H1 (cell line): ENCODE data around the gene EEPD1. TPM values are rescaled to one million over a fixed set of nuclear protein-coding genes. Genes with fewer than 3 reads are reported as not detected.

Experiments
- CTCF ChIA-PET: fragments of 300-600 bp; sonication (Branson Sonifier 250); formaldehyde crosslinking; loops from one replicate; lab custom pipeline; 2021; ENCODE audit not compliant: partially characterized antibody; lab: Charles Lee
- POLR2A ChIA-PET: fragments of 300-600 bp; sonication (Branson Sonifier 250); formaldehyde crosslinking; loops from one replicate; lab custom pipeline; 2021; ENCODE audit warnings: inconsistent platforms; ENCODE audit not compliant: partially characterized antibody; lab: Charles Lee
- DNase-seq, 2 experiments: peaks; one replicate each; pipeline versions ENCODE4 v3.0.0 to v3.0.0-alpha.2; 2010 to 2022; ENCODE audit warnings: low spot score in 2 of 2, low read depth in 1 of 2, mixed read lengths in 1 of 2
- FAIRE-seq: peaks from 2 replicates; lab custom pipeline; 2011; peaks lifted over from hg19 to GRCh38; lab: Jason Lieb, UNC
- H2AFZ ChIP-seq: 2 replicates; pipeline ENCODE4 v1.8.1; 2012; ENCODE audit warnings: low read length, inconsistent platforms
- H2AK5ac ChIP-seq: 2 replicates; pipeline ENCODE4 v1.6.1; 2013; ENCODE audit warnings: low read depth, low read length
- H2BK120ac ChIP-seq: replicated peaks from 2 replicates; pipeline ENCODE3; 2013; ENCODE audit warnings: low read depth, low read length, inconsistent platforms
- H2BK12ac ChIP-seq: 2 replicates; pipeline ENCODE4 v1.6.1; 2013; ENCODE audit warnings: low read depth, low read length
- H2BK15ac ChIP-seq: 2 replicates; pipeline ENCODE4 v1.6.1; 2013; ENCODE audit warnings: low read length
- H2BK20ac ChIP-seq: 2 replicates; pipeline ENCODE4 v1.6.1; 2013; ENCODE audit warnings: low read length
- H2BK5ac ChIP-seq: 2 replicates; pipeline ENCODE4 v1.6.1; 2013; ENCODE audit warnings: low read depth, low read length
- H3K14ac ChIP-seq: 2 replicates; pipeline ENCODE4 v1.6.1; 2013; ENCODE audit warnings: inconsistent platforms; ENCODE audit not compliant: insufficient read length
- H3K18ac ChIP-seq: 2 replicates; pipeline ENCODE4 v1.6.1; 2013; ENCODE audit warnings: low read length; ENCODE audit errors: extremely low read depth
- H3K23ac ChIP-seq: 2 replicates; pipeline ENCODE4 v1.6.1; 2013; ENCODE audit warnings: inconsistent platforms; ENCODE audit not compliant: insufficient read length
- H3K23me2 ChIP-seq: 2 replicates; pipeline ENCODE4 v1.6.1; 2013; ENCODE audit warnings: low read depth, low read length
- H3K27ac ChIP-seq: 2 replicates; pipeline ENCODE4 v1.6.1; 2011; ENCODE audit warnings: low read depth, low read length, inconsistent platforms
- H3K27me3 ChIP-seq, 4 experiments: replicated peaks in 1 of 4; 1 replicate in 1 of 4; 2 replicates in 3 of 4; pipeline versions ENCODE4 v1.6.1 to v1.8.1; 2011 to 2013; ENCODE audit warnings: low read length in 3 of 4, mild to moderate bottlenecking in 3 of 4, inconsistent platforms in 2 of 4, mixed read lengths in 2 of 4, moderate library complexity in 1 of 4; ENCODE audit not compliant: control insufficient read depth in 3 of 4, insufficient read depth in 3 of 4; ENCODE audit errors: extremely low read depth in 1 of 4
- H3K36me3 ChIP-seq, 4 experiments: 2 replicates each; pipeline versions ENCODE4 v1.6.1 to v1.8.1; 2011 to 2013; ENCODE audit warnings: mild to moderate bottlenecking in 4 of 4, low read length in 3 of 4, moderate library complexity in 2 of 4, control low read depth in 1 of 4, inconsistent platforms in 1 of 4; ENCODE audit not compliant: insufficient read depth in 4 of 4, control insufficient read depth in 2 of 4
- H3K4ac ChIP-seq: replicated peaks from 2 replicates; pipeline ENCODE3; 2013; ENCODE audit warnings: low read length, low read depth, mixed read lengths, inconsistent platforms; ENCODE audit not compliant: insufficient read length
- H3K4me1 ChIP-seq, 4 experiments: replicated peaks in 1 of 4; 1 replicate in 1 of 4; 2 replicates in 3 of 4; pipeline versions ENCODE4 v1.6.1 to v1.8.1; 2011 to 2013; ENCODE audit warnings: low read length in 3 of 4, inconsistent platforms in 2 of 4, mixed read lengths in 1 of 4; ENCODE audit not compliant: insufficient read depth in 4 of 4, control insufficient read depth in 3 of 4
- H3K4me2 ChIP-seq, 2 experiments: 2 replicates each; pipeline versions ENCODE4 v1.6.1 to v1.8.1; 2011 to 2013; ENCODE audit warnings: low read depth in 2 of 2, low read length in 2 of 2, control low read depth in 1 of 2, inconsistent platforms in 1 of 2, mild to moderate bottlenecking in 1 of 2; ENCODE audit not compliant: insufficient read depth in 1 of 2
- H3K4me3 ChIP-seq, 4 experiments: fragments of 200-600, 300-600 bp in 1 of 4; sonication (generic), shearing (Covaris generic), sonication (Bioruptor Twin) in 1 of 4; 2 replicates each; pipeline versions ENCODE4 v1.5.1 to v1.8.1; 2011 to 2016; ENCODE audit warnings: low read length in 4 of 4, low read depth in 3 of 4, control low read depth in 2 of 4, inconsistent platforms in 2 of 4, mild to moderate bottlenecking in 2 of 4, mixed read lengths in 1 of 4, moderate library complexity in 1 of 4; ENCODE audit not compliant: insufficient read depth in 2 of 4; ENCODE audit errors: extremely low read depth in 1 of 4
- H3K56ac ChIP-seq: replicated peaks from 2 replicates; pipeline ENCODE3; 2013; ENCODE audit warnings: low read depth, mild to moderate bottlenecking, mixed read lengths, low read length, inconsistent platforms; ENCODE audit not compliant: insufficient read length
- H3K79me1 ChIP-seq: 2 replicates; pipeline ENCODE4 v1.6.1; 2013; ENCODE audit warnings: low read depth, low read length, control low read depth
- H3K79me2 ChIP-seq, 2 experiments: 2 replicates each; pipeline versions ENCODE4 v1.6.1 to v1.8.1; 2012 to 2013; ENCODE audit warnings: low read length in 2 of 2, mild to moderate bottlenecking in 2 of 2, inconsistent platforms in 1 of 2; ENCODE audit not compliant: insufficient read depth in 2 of 2, control insufficient read depth in 1 of 2
- H3K9ac ChIP-seq, 4 experiments: replicated peaks in 1 of 4; 1 replicate in 1 of 4; 2 replicates in 3 of 4; pipeline versions ENCODE4 v1.6.1 to v1.8.1; 2011 to 2013; ENCODE audit warnings: low read depth in 3 of 4, low read length in 3 of 4, control low read depth in 2 of 4, mild to moderate bottlenecking in 2 of 4, moderate library complexity in 2 of 4, inconsistent platforms in 1 of 4; ENCODE audit errors: extremely low read depth in 1 of 4
- H3K9me3 ChIP-seq, 2 experiments: 2 replicates each; pipeline versions ENCODE4 v1.6.1 to v1.8.1; 2012 to 2013; ENCODE audit warnings: mild to moderate bottlenecking in 2 of 2, moderate library complexity in 2 of 2, control low read depth in 1 of 2, inconsistent platforms in 1 of 2, low read depth in 1 of 2, low read length in 1 of 2, mixed read lengths in 1 of 2; ENCODE audit not compliant: insufficient read depth in 2 of 2
- H4K20me1 ChIP-seq, 2 experiments: replicated peaks in 1 of 2; 2 replicates each; pipeline versions ENCODE3 to v1.8.1; 2011 to 2013; ENCODE audit warnings: inconsistent platforms in 2 of 2, low read length in 2 of 2, mild to moderate bottlenecking in 1 of 2; ENCODE audit not compliant: insufficient read depth in 2 of 2, control insufficient read depth in 1 of 2
- H4K5ac ChIP-seq: 2 replicates; pipeline ENCODE4 v1.6.1; 2013; ENCODE audit warnings: low read length, low read depth, mixed read lengths, inconsistent platforms; ENCODE audit not compliant: insufficient read length
- H4K8ac ChIP-seq: 2 replicates; pipeline ENCODE4 v1.8.0; 2013; ENCODE audit warnings: mild to moderate bottlenecking, moderate library complexity, low read length, inconsistent platforms; ENCODE audit not compliant: insufficient read depth; ENCODE audit errors: extremely low read depth
- H4K91ac ChIP-seq: replicated peaks from 2 replicates; pipeline ENCODE3; 2013; ENCODE audit warnings: low read length, mixed read lengths, inconsistent platforms; ENCODE audit not compliant: insufficient read length
- BACH1 ChIP-seq: IDR thresholded peaks from 2 replicates; pipeline ENCODE4 v1.6.1; 2012; ENCODE audit warnings: low read length, improper control_type of control experiment
- BRCA1 ChIP-seq: IDR thresholded peaks from 2 replicates; pipeline ENCODE4 v1.6.1; 2012; ENCODE audit warnings: low read depth, low read length, improper control_type of control experiment
- CTCF ChIP-seq, 3 experiments: IDR thresholded peaks; 1 replicate in 2 of 3; 2 replicates in 1 of 3; pipeline versions ENCODE4 v1.5.1 to v1.6.1; 2011; ENCODE audit warnings: low read length in 3 of 3, mild to moderate bottlenecking in 3 of 3, inconsistent platforms in 2 of 3, low read depth in 1 of 3, moderate library complexity in 1 of 3; ENCODE audit not compliant: insufficient read depth in 1 of 3; ENCODE audit errors: control extremely low read depth in 1 of 3
- EGR1 ChIP-seq: IDR thresholded peaks from 2 replicates; pipeline ENCODE4 v1.6.1; 2011; ENCODE audit warnings: low read depth, low read length, borderline replicate concordance
- EZH2 ChIP-seq: fragments of 200-600 bp; sonication (generic); IDR thresholded peaks from 2 replicates; pipeline ENCODE4 v1.7.1; 2012; ENCODE audit warnings: low read depth, mild to moderate bottlenecking, moderate library complexity, low read length, inconsistent platforms; ENCODE audit not compliant: severe bottlenecking
- POLR2AphosphoS5 ChIP-seq: IDR thresholded peaks from 2 replicates; pipeline ENCODE4 v1.6.1; 2011; ENCODE audit warnings: low read depth, low read length
- RBBP5 ChIP-seq: IDR thresholded peaks from 2 replicates; pipeline ENCODE4 v1.7.1; 2012; ENCODE audit warnings: low read depth, mild to moderate bottlenecking, inconsistent platforms, low read length, moderate library complexity, borderline replicate concordance
- RNF2 ChIP-seq: fragments of 200-900, 300-1000 bp; sonication (generic); IDR thresholded peaks from 2 replicates; pipeline ENCODE4 v1.7.1; 2016; ENCODE audit warnings: borderline replicate concordance, low read depth, mild to moderate bottlenecking, antibody characterized with exemption, low read length; ENCODE audit not compliant: poor library complexity, severe bottlenecking; ENCODE audit errors: missing control alignments
- SIRT6 ChIP-seq: IDR thresholded peaks from one replicate; pipeline ENCODE4 v1.7.1; 2012; ENCODE audit warnings: low read length, inconsistent platforms
- SP4 ChIP-seq: IDR thresholded peaks from 2 replicates; pipeline ENCODE4 v1.6.1; 2012; ENCODE audit warnings: low read length, inconsistent platforms
- SRF ChIP-seq: IDR thresholded peaks from 2 replicates; pipeline ENCODE4 v1.6.1; 2011; ENCODE audit warnings: mild to moderate bottlenecking, low read depth, low read length, moderate library complexity
- TAF1 ChIP-seq: IDR thresholded peaks from 2 replicates; pipeline ENCODE4 v1.6.1; 2011; ENCODE audit warnings: mild to moderate bottlenecking, low read depth, low read length
- TAF7 ChIP-seq: optimal IDR thresholded peaks from 2 replicates; pipeline ENCODE3; 2011; ENCODE audit warnings: low read depth, mild to moderate bottlenecking, inconsistent platforms, low read length, moderate library complexity, borderline replicate concordance
- WGBS, 2 experiments: shearing (Covaris generic) in 1 of 2; methylation state at CpG; one replicate each; pipeline versions ENCODE4 v1.1.6 to v1.1.7; 2013 to 2015; ENCODE audit warnings: low lambda C conversion rate in 2 of 2, mixed read lengths in 2 of 2, inconsistent platforms in 1 of 2, low coverage in 1 of 2, missing lambda C conversion rate in 1 of 2; ENCODE audit not compliant: insufficient replicate concordance in 2 of 2, insufficient coverage in 1 of 2, insufficient read length in 1 of 2; ENCODE audit errors: extremely low coverage in 1 of 2, missing lambda C conversion rate in 1 of 2; 5-methylcytosine and 5-hydroxymethylcytosine counted together
- polyA plus RNA-seq, 7 experiments: library from polyadenylated mRNA; depleted of rRNA in 3 of 7; stranded (reverse) in 5 of 7; unstranded in 2 of 7; fragments of >200 nt in 5 of 7; fragments of 200-250 nt in 2 of 7; gene quantifications; 1 replicate in 5 of 7; 2 replicates in 1 of 7; 4 replicates in 1 of 7; pipeline versions ENCODE4 v1.2.1 to v1.2.3, GENCODE V29; 2011 to 2013; ENCODE audit warnings: missing spikeins in 2 of 7, mixed read lengths in 2 of 7
- total RNA-seq: library from RNA; stranded (reverse); fragmentation: NEBNext Ultra II Directional; extraction: Animal tissue kit (Norgen Biotek cat#: 25700); gene quantifications from 2 replicates; pipeline ENCODE4 v1.2.1, GENCODE V29; 2021

The EEPD1 gene
- total and polyA plus RNA-seq, 2 of the 8 experiments (the other 6 are each of a cell fraction or from before 2014, with no cell fraction given): 3.1 to 7.8 TPM

- CTCF ChIA-PET: no interaction called here
- WGBS, 2 experiments: 98% methylated on average over 3 of the region's 3 CpGs; no CpG with 5 or more reads in 1 of the 2 experiments
- TF ChIP-seq TAF7 (no peak), SRF (no peak), EGR1 (no peak), TAF1 (no peak), EZH2 (no peak), CTCF (IDR thresholded peaks at IDR 0.05; ENCODE audit: control extremely low read depth in 1 of 3, insufficient read depth in 1 of 3, low read depth in 1 of 3, low read length in 3 of 3) (no peak), RNF2 (no peak), BRCA1 (no peak), RBBP5 (no peak), SP4 (no peak), POLR2AphosphoS5 (no peak), BACH1 (no peak), SIRT6 (no peak)
Measured at GRCh38 chr7:36338256-36338655, 185.2 kb downstream of the EEPD1 start.

More at GRCh38 chr7:36338256-36338655, 185.2 kb downstream of the EEPD1 start:
- no peak overlapping the region for H3K4ac ChIP-seq
- H3K18ac ChIP-seq: no peak overlapping the region
- no peaks in the 10 kb centered on the region for H3K23me2 ChIP-seq
- H4K20me1 ChIP-seq: no peaks in the 10 kb centered on the region
- H3K56ac ChIP-seq: no peak overlapping the region
- H3K79me2 ChIP-seq: no peaks in the 10 kb centered on the region
- no peak for DNase-seq
- H4K5ac ChIP-seq: no peak overlapping the region
- H3K27me3 ChIP-seq: no peaks in the 10 kb centered on the region
- no peak overlapping the region for H3K4me2 ChIP-seq
- no peak overlapping the region for H2AFZ ChIP-seq
- H3K79me1 ChIP-seq: no peaks in the 10 kb centered on the region
- no peak overlapping the region for H2BK20ac ChIP-seq
- POLR2A ChIA-PET: no interaction called here
- H3K23ac ChIP-seq: no peak overlapping the region
- H2BK12ac ChIP-seq: no peak overlapping the region
- no peaks in the 10 kb centered on the region for H3K36me3 ChIP-seq
- H3K4me3 ChIP-seq: no peak overlapping the region
- H2BK120ac ChIP-seq: no peak overlapping the region
- H3K27ac ChIP-seq: no peak overlapping the region
- no peak overlapping the region for H3K14ac ChIP-seq
- H2AK5ac ChIP-seq: no peak overlapping the region
- no peak overlapping the region for H4K8ac ChIP-seq
- H4K91ac ChIP-seq: no peak overlapping the region
- no peak overlapping the region for H3K9ac ChIP-seq
- FAIRE-seq: no peak
- no peaks in the 10 kb centered on the region for H3K4me1 ChIP-seq
- H2BK15ac ChIP-seq: no peak overlapping the region
- 0 out of 4 replicates have a peak, but pooled peaks cover 0 to under 1% of the 10 kb centered on the region in 2 experiments for H3K9me3 ChIP-seq
- H2BK5ac ChIP-seq: no peak overlapping the region
